Neural cell (in vitro differentiated cells): ENCODE results near the gene CD2. TPM values are rescaled to one million over a fixed set of nuclear protein-coding genes. Genes with fewer than 3 reads are reported as not detected.

ENCODE experiments used
- H2AFZ ChIP-seq: fragments of 200-600, 300-800 bp; sonication (generic), shearing (Covaris generic); 2 replicates; pipeline ENCODE4 v1.6.0; 2014; ENCODE audit warnings: low read depth, mild to moderate bottlenecking, antibody characterized with exemption, low read length, moderate library complexity
- H3F3A ChIP-seq: fragments of 200-600 bp; shearing (Covaris generic); 2 replicates; pipeline ENCODE4 v1.6.1; 2016; ENCODE audit warnings: mild to moderate bottlenecking, moderate library complexity, mixed read lengths, antibody characterized with exemption, low read length; ENCODE audit not compliant: insufficient read depth, poor library complexity, severe bottlenecking
- H3K27ac ChIP-seq: fragments of 200-600, 300-800 bp; sonication (generic), shearing (Covaris generic); 2 replicates; pipeline ENCODE4 v1.5.1; 2014; ENCODE audit warnings: mild to moderate bottlenecking, low read length, moderate library complexity
- H3K27me3 ChIP-seq: fragments of 300-800, 200-600 bp; sonication (generic), shearing (Covaris generic); 2 replicates; pipeline ENCODE4 v1.6.0; 2014; ENCODE audit warnings: mild to moderate bottlenecking, low read depth, low read length, moderate library complexity; ENCODE audit not compliant: insufficient read depth
- H3K36me3 ChIP-seq: fragments of 300-800, 200-600 bp; sonication (generic), shearing (Covaris generic); 2 replicates; pipeline ENCODE4 v1.5.1; 2014; ENCODE audit warnings: mild to moderate bottlenecking, antibody characterized with exemption, low read length, moderate library complexity; ENCODE audit not compliant: insufficient read depth
- H3K4me2 ChIP-seq: fragments of 300-800, 200-600 bp; sonication (generic), shearing (Covaris generic); 2 replicates; pipeline ENCODE4 v1.6.0; 2014; ENCODE audit warnings: mild to moderate bottlenecking, low read length
- H3K4me3 ChIP-seq: fragments of 300-800, 200-600 bp; sonication (generic), shearing (Covaris generic); 2 replicates; pipeline ENCODE4 v1.5.1; 2014; ENCODE audit warnings: mild to moderate bottlenecking, low read length, moderate library complexity
- H3K79me2 ChIP-seq: fragments of 200-600 bp; shearing (Covaris generic); replicated peaks from 2 replicates; pipeline ENCODE4 v1.6.0; 2014; ENCODE audit warnings: mild to moderate bottlenecking, low read length, moderate library complexity; ENCODE audit not compliant: insufficient read depth
- H3K9ac ChIP-seq: fragments of 300-800, 200-600 bp; sonication (generic), shearing (Covaris generic); 2 replicates; pipeline ENCODE4 v1.6.1; 2016; ENCODE audit warnings: mild to moderate bottlenecking, low read length, mixed read lengths
- H3K9me2 ChIP-seq: fragments of 200-600 bp; shearing (Covaris generic); 2 replicates; pipeline ENCODE4 v1.6.1; 2016; ENCODE audit warnings: mild to moderate bottlenecking, low read length, mixed read lengths; ENCODE audit not compliant: insufficient read depth
- H3K9me3 ChIP-seq: fragments of 200-600, 300-800 bp; sonication (generic), shearing (Covaris generic); 2 replicates; pipeline ENCODE4 v1.6.1; 2016; ENCODE audit warnings: mild to moderate bottlenecking, mixed run types, low read length, moderate library complexity, mixed read lengths
- H4K20me1 ChIP-seq: fragments of 200-600 bp; shearing (Covaris generic); 2 replicates; pipeline ENCODE4 v1.6.1; 2016; ENCODE audit warnings: mild to moderate bottlenecking, mixed run types; ENCODE audit not compliant: insufficient read depth
- EP300 ChIP-seq: fragments of 450-650 bp; conservative IDR thresholded peaks from 2 replicates; pipeline ENCODE4 v1.6.1; 2014; ENCODE audit warnings: antibody characterized with exemption, mild to moderate bottlenecking, moderate library complexity; ENCODE audit not compliant: poor library complexity, severe bottlenecking
- EZH2 ChIP-seq: fragments of 200-600, 300-800 bp; shearing (Covaris generic), sonication (generic); IDR thresholded peaks from 2 replicates; pipeline ENCODE4 v1.6.1; 2014; ENCODE audit warnings: antibody characterized with exemption, low read length, borderline replicate concordance, mild to moderate bottlenecking; ENCODE audit not compliant: insufficient read depth, poor library complexity, severe bottlenecking
- MXI1 ChIP-seq: fragments of 450-650 bp; conservative IDR thresholded peaks from 2 replicates; pipeline ENCODE4 v1.6.1; 2014; ENCODE audit warnings: antibody characterized with exemption, mild to moderate bottlenecking; ENCODE audit not compliant: poor library complexity, severe bottlenecking
- POLR2AphosphoS5 ChIP-seq: IDR thresholded peaks from 2 replicates; pipeline ENCODE4 v1.6.1; 2012
- RAD21 ChIP-seq: fragments of 450-650 bp; conservative IDR thresholded peaks from 2 replicates; pipeline ENCODE4 v1.6.1; 2014; ENCODE audit warnings: antibody characterized with exemption, mild to moderate bottlenecking, moderate library complexity
- SMC3 ChIP-seq: fragments of 450-650 bp; conservative IDR thresholded peaks from 2 replicates; pipeline ENCODE4 v1.6.1; 2014; ENCODE audit warnings: antibody characterized with exemption, mild to moderate bottlenecking, moderate library complexity; ENCODE audit not compliant: poor library complexity
- TAF1 ChIP-seq: IDR thresholded peaks from 2 replicates; pipeline ENCODE4 v1.6.1; 2012; ENCODE audit warnings: low read depth
- polyA plus RNA-seq: library from polyadenylated mRNA; depleted of rRNA; stranded (reverse); fragments of >200 nt; gene quantifications from 2 replicates; pipeline ENCODE4 v1.2.3, GENCODE V29; 2014
- TF ChIP-seq, protein P1 (sequence below): IDR thresholded peaks from 2 replicates; pipeline ENCODE4 v1.6.1; 2012; ENCODE audit warnings: borderline replicate concordance
- TF ChIP-seq, protein P2 (sequence below): fragments of 450-650 bp; IDR thresholded peaks from 2 replicates; pipeline ENCODE4 v1.5.1; 2014; ENCODE audit warnings: antibody characterized with exemption, mild to moderate bottlenecking, moderate library complexity; ENCODE audit not compliant: poor library complexity, severe bottlenecking

The CD2 gene
- polyA plus RNA-seq, 1 donor from 2014 or later: not detected

DNA sequence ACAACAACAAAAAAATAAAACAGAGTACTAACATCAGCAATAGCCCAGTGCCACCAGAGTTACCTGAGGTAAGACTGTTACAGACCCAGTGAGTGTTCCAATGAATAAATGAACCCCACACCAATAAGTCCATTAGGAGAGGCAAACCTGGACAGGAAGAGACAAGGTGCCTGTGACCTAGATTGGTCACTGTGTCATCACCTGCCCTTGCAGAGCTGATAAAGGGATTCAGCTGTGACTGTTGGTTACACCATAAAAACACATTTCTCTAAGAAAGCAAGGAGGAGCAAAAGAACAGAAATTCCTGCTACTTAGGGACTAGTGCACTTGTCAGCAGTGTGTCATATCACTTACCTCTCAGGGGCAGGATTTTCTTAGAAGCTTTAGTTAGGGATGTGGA, 37.5 kb downstream of the CD2 start:
- TF ChIP-seq RAD21: no peak
- TF ChIP-seq, protein P1, sequence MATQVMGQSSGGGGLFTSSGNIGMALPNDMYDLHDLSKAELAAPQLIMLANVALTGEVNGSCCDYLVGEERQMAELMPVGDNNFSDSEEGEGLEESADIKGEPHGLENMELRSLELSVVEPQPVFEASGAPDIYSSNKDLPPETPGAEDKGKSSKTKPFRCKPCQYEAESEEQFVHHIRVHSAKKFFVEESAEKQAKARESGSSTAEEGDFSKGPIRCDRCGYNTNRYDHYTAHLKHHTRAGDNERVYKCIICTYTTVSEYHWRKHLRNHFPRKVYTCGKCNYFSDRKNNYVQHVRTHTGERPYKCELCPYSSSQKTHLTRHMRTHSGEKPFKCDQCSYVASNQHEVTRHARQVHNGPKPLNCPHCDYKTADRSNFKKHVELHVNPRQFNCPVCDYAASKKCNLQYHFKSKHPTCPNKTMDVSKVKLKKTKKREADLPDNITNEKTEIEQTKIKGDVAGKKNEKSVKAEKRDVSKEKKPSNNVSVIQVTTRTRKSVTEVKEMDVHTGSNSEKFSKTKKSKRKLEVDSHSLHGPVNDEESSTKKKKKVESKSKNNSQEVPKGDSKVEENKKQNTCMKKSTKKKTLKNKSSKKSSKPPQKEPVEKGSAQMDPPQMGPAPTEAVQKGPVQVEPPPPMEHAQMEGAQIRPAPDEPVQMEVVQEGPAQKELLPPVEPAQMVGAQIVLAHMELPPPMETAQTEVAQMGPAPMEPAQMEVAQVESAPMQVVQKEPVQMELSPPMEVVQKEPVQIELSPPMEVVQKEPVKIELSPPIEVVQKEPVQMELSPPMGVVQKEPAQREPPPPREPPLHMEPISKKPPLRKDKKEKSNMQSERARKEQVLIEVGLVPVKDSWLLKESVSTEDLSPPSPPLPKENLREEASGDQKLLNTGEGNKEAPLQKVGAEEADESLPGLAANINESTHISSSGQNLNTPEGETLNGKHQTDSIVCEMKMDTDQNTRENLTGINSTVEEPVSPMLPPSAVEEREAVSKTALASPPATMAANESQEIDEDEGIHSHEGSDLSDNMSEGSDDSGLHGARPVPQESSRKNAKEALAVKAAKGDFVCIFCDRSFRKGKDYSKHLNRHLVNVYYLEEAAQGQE: no peak
- TF ChIP-seq POLR2AphosphoS5: no peak
- H3K27ac ChIP-seq: no peak overlapping the region
- H3K4me2 ChIP-seq: no peak overlapping the region
- no peaks in the 10 kb centered on the region for H3F3A ChIP-seq
- H2AFZ ChIP-seq: no peak overlapping the region
- no peaks in the 10 kb centered on the region for H3K9me2 ChIP-seq
- no peak overlapping the region for H3K4me3 ChIP-seq
- no peaks in the 10 kb centered on the region for H4K20me1 ChIP-seq
- H3K36me3 ChIP-seq: no peaks in the 10 kb centered on the region
- no peaks in the 10 kb centered on the region for H3K79me2 ChIP-seq
- no peaks in the 10 kb centered on the region for H3K9me3 ChIP-seq
- no peak overlapping the region for H3K9ac ChIP-seq
- H3K27me3 ChIP-seq: no peaks in the 10 kb centered on the region

- Histone ChIP-seq H3K9me2 (no peaks in the 10 kb centered on the region), H3K27ac (no peak overlapping the region), H2AFZ (no peak overlapping the region), H3F3A (no peaks in the 10 kb centered on the region), H3K4me2 (no peak overlapping the region), H3K9me3 (no peaks in the 10 kb centered on the region), H3K9ac (no peak overlapping the region), H3K36me3 (no peaks in the 10 kb centered on the region), H3K79me2 (no peaks in the 10 kb centered on the region), H3K27me3 (no peaks in the 10 kb centered on the region), H4K20me1 (no peaks in the 10 kb centered on the region), H3K4me3 (no peak overlapping the region)
- TF ChIP-seq MXI1 (no peak), SMC3 (no peak), POLR2AphosphoS5 (no peak), TAF1 (no peak), EP300 (no peak), EZH2 (no peak), RAD21 (no peak)
- TF ChIP-seq, protein P2, sequence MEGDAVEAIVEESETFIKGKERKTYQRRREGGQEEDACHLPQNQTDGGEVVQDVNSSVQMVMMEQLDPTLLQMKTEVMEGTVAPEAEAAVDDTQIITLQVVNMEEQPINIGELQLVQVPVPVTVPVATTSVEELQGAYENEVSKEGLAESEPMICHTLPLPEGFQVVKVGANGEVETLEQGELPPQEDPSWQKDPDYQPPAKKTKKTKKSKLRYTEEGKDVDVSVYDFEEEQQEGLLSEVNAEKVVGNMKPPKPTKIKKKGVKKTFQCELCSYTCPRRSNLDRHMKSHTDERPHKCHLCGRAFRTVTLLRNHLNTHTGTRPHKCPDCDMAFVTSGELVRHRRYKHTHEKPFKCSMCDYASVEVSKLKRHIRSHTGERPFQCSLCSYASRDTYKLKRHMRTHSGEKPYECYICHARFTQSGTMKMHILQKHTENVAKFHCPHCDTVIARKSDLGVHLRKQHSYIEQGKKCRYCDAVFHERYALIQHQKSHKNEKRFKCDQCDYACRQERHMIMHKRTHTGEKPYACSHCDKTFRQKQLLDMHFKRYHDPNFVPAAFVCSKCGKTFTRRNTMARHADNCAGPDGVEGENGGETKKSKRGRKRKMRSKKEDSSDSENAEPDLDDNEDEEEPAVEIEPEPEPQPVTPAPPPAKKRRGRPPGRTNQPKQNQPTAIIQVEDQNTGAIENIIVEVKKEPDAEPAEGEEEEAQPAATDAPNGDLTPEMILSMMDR: no peak
- TF ChIP-seq, protein P1: no peak
These were observed 39.2 kb downstream of the CD2 start for GRCh38 chr1:116793357-116793935.
